ENCODE data around the gene HIVEP3.

- TF ChIP-seq ZNF274 (IDR thresholded peaks at IDR 0.05; ENCODE audit: low read depth, low read length) = no peak
- no peak for TF ChIP-seq YY1 (IDR thresholded peaks at IDR 0.05; ENCODE audit: insufficient read depth, insufficient read length)
Measured at GRCh38 chr1:41650028-41650880, 268.5 kb downstream of the HIVEP3 start.
